Gastrocnemius medialis (tissue), 4 donors: ENCODE results near the gene LMO1.

Experiments
- POLR2A ChIP-seq, 2 donors: fragments of 450-650 bp; IDR thresholded peaks; one replicate each; pipeline ENCODE4 v1.6.1; 2017; ENCODE audit warnings: antibody characterized with exemption in 2 of 2, mild to moderate bottlenecking in 2 of 2, moderate library complexity in 2 of 2
- TF ChIP-seq, protein P1 (sequence below), 5 experiments: fragments of 450-650 bp in 3 of 5; fragments of 200-600 bp in 2 of 5; sonication (generic) in 2 of 5; IDR thresholded peaks in 4 of 5; conservative IDR thresholded peaks in 1 of 5; 1 replicate in 4 of 5; 2 replicates in 1 of 5; pipeline ENCODE4 v1.5.1; 2016 to 2019; ENCODE audit warnings: antibody characterized with exemption in 5 of 5, mild to moderate bottlenecking in 3 of 5, moderate library complexity in 3 of 5

DNA sequence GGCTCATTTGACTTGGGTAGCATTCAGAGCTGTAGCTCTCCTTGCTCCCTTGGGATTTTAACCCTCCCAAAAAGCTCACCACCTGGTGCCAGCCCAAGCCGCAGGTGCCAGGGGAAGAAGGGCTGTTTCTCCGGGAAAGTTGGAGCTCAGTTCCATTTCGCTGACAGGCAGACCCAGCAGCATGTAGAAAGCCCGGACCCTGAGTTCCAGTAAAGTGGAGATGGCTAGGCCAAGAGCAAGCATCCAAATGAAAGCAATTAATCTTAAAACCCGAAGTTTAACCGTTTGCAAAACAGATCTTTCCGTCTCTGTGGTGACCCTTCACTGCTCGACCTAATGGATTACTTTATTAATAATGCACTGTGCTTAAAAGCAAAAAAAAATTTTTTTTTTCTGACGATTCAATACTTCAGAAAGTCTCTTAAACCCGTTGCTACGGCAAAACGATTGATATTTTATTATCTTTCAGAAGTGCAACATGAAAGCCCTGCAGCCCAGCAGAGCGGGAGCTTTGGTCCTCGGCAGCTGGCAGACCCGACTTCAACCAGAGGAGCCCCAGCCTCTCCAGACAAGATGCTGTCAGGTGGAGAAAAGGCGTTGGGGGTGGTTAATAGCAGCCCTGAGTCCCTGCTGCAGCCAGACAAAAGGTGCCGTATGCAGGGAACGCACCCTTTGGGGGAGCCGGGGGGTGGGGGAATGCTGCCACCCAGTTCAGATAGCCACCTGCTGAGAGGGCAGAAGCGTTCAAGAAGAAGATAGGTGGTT lies 3.3 kb downstream of the LMO1 start:
- TF ChIP-seq, protein P1, sequence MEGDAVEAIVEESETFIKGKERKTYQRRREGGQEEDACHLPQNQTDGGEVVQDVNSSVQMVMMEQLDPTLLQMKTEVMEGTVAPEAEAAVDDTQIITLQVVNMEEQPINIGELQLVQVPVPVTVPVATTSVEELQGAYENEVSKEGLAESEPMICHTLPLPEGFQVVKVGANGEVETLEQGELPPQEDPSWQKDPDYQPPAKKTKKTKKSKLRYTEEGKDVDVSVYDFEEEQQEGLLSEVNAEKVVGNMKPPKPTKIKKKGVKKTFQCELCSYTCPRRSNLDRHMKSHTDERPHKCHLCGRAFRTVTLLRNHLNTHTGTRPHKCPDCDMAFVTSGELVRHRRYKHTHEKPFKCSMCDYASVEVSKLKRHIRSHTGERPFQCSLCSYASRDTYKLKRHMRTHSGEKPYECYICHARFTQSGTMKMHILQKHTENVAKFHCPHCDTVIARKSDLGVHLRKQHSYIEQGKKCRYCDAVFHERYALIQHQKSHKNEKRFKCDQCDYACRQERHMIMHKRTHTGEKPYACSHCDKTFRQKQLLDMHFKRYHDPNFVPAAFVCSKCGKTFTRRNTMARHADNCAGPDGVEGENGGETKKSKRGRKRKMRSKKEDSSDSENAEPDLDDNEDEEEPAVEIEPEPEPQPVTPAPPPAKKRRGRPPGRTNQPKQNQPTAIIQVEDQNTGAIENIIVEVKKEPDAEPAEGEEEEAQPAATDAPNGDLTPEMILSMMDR (IDR thresholded peaks at IDR 0.05 in 4 of 5, conservative IDR thresholded peaks at IDR 0.05 in 1 of 5), result no peak
- no peak for TF ChIP-seq POLR2A (IDR thresholded peaks at IDR 0.05)
